Activated B cell treated with CpG ODN at 0.5 μM for 24 hours (primary cell): ENCODE measurements around the gene DAGLA. TPM values are rescaled to one million over a fixed set of nuclear protein-coding genes. Genes with fewer than 3 reads are reported as not detected.

Source experiments
- ATAC-seq: fragments of 200-7000 bp; cut with Tn5 transposase; one replicate; pipeline ENCODE4 v1.10.0; 2021; ENCODE audit warnings: low read depth, mild to moderate bottlenecking, moderate library complexity
- CTCF ChIA-PET: fragments of 350-600 bp; sonication (Branson Sonifier 250); formaldehyde crosslinking; loops from one replicate; lab custom pipeline; 2021; ENCODE audit warnings: antibody characterized with exemption; lab: Charles Lee
- POLR2A ChIA-PET: fragments of 350-600 bp; sonication (Branson Sonifier 250); formaldehyde crosslinking; loops from one replicate; lab custom pipeline; 2021; ENCODE audit warnings: antibody characterized with exemption; lab: Charles Lee
- DNase-seq: peaks from one replicate; pipeline ENCODE4 v3.0.0; 2022
- H3K27ac Mint-ChIP-seq: one replicate; pipeline ENCODE4 v1.8.0; 2020; ENCODE audit warnings: mixed read lengths
- H3K27me3 Mint-ChIP-seq: one replicate; pipeline ENCODE4 v1.8.0; 2021; ENCODE audit warnings: mixed read lengths
- H3K36me3 Mint-ChIP-seq: one replicate; pipeline ENCODE4 v1.8.0; 2021; ENCODE audit warnings: low read depth, mixed read lengths
- H3K4me1 Mint-ChIP-seq: one replicate; pipeline ENCODE4 v1.8.0; 2021; ENCODE audit warnings: mixed read lengths
- H3K4me3 Mint-ChIP-seq: one replicate; pipeline ENCODE4 v1.8.0; 2020; ENCODE audit warnings: mild to moderate bottlenecking, mixed read lengths
- H3K9me3 Mint-ChIP-seq: one replicate; pipeline ENCODE4 v1.8.0; 2020; ENCODE audit warnings: mixed read lengths
- CTCF ChIP-seq: fragments of 200-600 bp; IDR thresholded peaks from one replicate; pipeline ENCODE4 v1.8.0; 2022; ENCODE audit warnings: antibody characterized with exemption, mild to moderate bottlenecking
- intact Hi-C: fragments of 100-400 bp; cut with micrococcal nuclease; formaldehyde crosslinking; loops from one replicate; pipeline ENCODE4 v1.15.1; 2024
- total RNA-seq: library from RNA; stranded (reverse); gene quantifications from 2 replicates; pipeline ENCODE4 v1.2.3, GENCODE V29; 2022

The DAGLA gene
- total RNA-seq, 1 donor from 2014 or later = not detected

GRCh38 chr11:61637277-61637676 lies 42.9 kb upstream of the DAGLA start:
- ATAC-seq (no peak), DNase-seq (no peak)
- H3K4me1 Mint-ChIP-seq = no peaks in the 10 kb centered on the region
- TF ChIP-seq CTCF = no peak
- intact Hi-C loops = no loop called here
- no peaks in the 10 kb centered on the region for H3K9me3 Mint-ChIP-seq
- H3K4me3 Mint-ChIP-seq = no peak overlapping the region
- CTCF ChIA-PET = interaction anchor here (2.1 to 2.8 kb wide), 2 partner anchors 96 to 159 kb away, joined by 6 to 24 read pairs; no protein-coding TSS in a partner anchor
- POLR2A ChIA-PET = no interaction called here
- no peak overlapping the region for H3K27ac Mint-ChIP-seq
- H3K36me3 Mint-ChIP-seq = no peaks in the 10 kb centered on the region
- peaks cover 2% of the 10 kb centered on the region for H3K27me3 Mint-ChIP-seq

DNA sequence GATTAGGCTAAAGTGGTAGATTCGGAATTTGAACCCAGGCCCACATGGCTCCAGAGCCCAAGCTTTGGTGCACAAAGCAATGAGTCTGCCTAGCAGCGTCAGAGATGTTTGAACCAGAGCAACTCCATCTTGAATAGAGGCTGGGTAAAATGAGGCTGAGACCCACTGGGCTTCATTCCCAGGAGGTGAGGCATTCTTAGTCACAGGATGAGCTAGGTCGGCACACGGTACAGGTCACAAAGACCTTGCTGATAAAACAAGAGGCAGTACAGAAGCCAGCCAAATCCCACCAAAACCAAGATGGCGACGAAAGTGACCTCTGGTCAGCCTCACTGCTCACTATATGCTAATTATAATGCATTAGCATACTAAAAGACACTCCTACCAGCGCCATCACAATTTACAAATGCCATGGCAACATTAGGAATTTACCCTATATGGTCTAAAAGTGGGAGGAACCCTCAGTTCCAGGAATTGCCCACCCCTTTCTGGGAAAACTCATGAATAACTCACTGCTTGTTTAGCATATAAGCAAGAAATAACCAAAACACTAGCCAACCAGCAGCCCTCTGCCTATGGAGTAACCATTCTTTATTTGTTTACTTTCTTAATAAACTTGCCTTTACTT lies 40.3 kb upstream of the DAGLA start:
- H3K36me3 Mint-ChIP-seq = no peaks in the 10 kb centered on the region
- no peak for TF ChIP-seq CTCF
- DNase-seq = no peak
- H3K4me3 Mint-ChIP-seq = no peak overlapping the region
- ATAC-seq = no peak
- no peak overlapping the region for H3K27ac Mint-ChIP-seq
- H3K9me3 Mint-ChIP-seq = no peaks in the 10 kb centered on the region
- CTCF ChIA-PET = interaction anchor here (2.3 to 2.8 kb wide), 2 partner anchors 162 to 165 kb away, joined by 7 to 24 read pairs; no protein-coding TSS in a partner anchor
- POLR2A ChIA-PET = no interaction called here
- H3K4me1 Mint-ChIP-seq = no peaks in the 10 kb centered on the region
- intact Hi-C loops = no loop called here
- peaks cover 2% of the 10 kb centered on the region for H3K27me3 Mint-ChIP-seq

DNA sequence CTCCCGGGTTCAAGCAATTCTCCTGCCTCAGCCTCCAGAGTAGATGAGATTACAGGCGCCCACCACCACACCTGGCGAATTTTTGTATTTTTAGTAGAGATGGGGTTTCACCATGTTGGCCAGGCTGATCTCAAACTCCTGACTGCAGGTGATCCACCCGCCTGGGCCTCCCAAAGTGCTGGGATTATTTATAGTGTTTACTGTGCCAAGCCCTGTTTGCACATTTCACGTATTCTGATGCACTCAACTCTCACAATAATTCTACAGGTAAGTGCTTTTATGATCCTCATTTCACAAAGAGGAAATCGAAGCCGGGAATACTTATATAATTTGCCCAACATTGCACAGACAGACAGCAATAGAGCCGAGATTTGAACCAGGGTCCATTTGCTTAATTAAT lies 38.0 kb upstream of the DAGLA start:
- Mint-ChIP-seq H3K27ac (no peak overlapping the region), H3K4me1 (peaks cover 2% of the 10 kb centered on the region), H3K9me3 (no peaks in the 10 kb centered on the region), H3K27me3 (no peaks in the 10 kb centered on the region), H3K4me3 (no peak overlapping the region), H3K36me3 (no peaks in the 10 kb centered on the region)
- CTCF ChIA-PET = no interaction called here
- POLR2A ChIA-PET = no interaction called here
- no peak for TF ChIP-seq CTCF
- ATAC-seq (no peak), DNase-seq (no peak)
- intact Hi-C loops = no loop called here

GRCh38 chr11:61645179-61645868 lies 34.9 kb upstream of the DAGLA start:
- peaks cover 2% of the 10 kb centered on the region for H3K4me1 Mint-ChIP-seq
- ChIA-PET POLR2A (no interaction called here), CTCF (interaction anchor here (0.6 kb wide), 1 partner anchor 20 kb away, joined by 3 read pairs; no protein-coding TSS in a partner anchor)
- H3K27ac Mint-ChIP-seq = no peak overlapping the region
- no peaks in the 10 kb centered on the region for H3K36me3 Mint-ChIP-seq
- H3K4me3 Mint-ChIP-seq = no peak overlapping the region
- DNase-seq = no peak
- H3K27me3 Mint-ChIP-seq = no peaks in the 10 kb centered on the region
- ATAC-seq = peak; percentile 54
- no peaks in the 10 kb centered on the region for H3K9me3 Mint-ChIP-seq
- no peak for TF ChIP-seq CTCF
- intact Hi-C loops = no loop called here

DNA sequence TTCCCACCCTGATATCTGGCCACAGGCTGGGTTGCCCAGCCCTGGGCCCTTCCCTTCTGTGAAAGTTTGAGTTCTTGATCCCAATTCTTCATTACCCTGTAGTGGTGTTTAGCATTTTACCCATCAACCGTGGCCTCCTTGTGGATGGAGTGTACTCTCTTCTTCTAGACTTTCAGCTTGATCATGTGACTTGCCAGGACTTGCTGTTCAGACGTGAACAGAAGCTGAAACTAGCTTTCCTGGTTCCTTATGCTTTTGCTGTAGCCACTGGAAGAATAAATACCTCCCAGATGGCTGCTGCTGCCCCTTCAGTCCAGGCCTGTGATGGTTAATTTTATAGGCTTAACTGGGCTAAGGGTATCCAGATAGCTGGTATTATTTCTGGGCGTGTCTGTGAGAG lies 32.7 kb upstream of the DAGLA start:
- H3K27ac Mint-ChIP-seq = no peak overlapping the region
- peaks cover 2% of the 10 kb centered on the region for H3K4me1 Mint-ChIP-seq
- H3K36me3 Mint-ChIP-seq = no peaks in the 10 kb centered on the region
- no peak overlapping the region for H3K4me3 Mint-ChIP-seq
- no peak for TF ChIP-seq CTCF
- no peaks in the 10 kb centered on the region for H3K9me3 Mint-ChIP-seq
- CTCF ChIA-PET = interaction anchor here (0.6 to 1.0 kb wide), 2 partner anchors 9 to 17 kb away, joined by 3 read pairs; no protein-coding TSS in a partner anchor
- POLR2A ChIA-PET = no interaction called here
- H3K27me3 Mint-ChIP-seq = peaks cover 7% of the 10 kb centered on the region
- DNase-seq (no peak), ATAC-seq (no peak)
- intact Hi-C loops = no loop called here
